Natural killer cell treated with Interleukin-12 subunit alpha and Interleukin-12 subunit beta and Interleukin-15 and Interleukin-18, amount 100 ng/mL, for 72 hours (primary cell): Measurements from ENCODE around the gene CDC27. TPM values are rescaled to one million over a fixed set of nuclear protein-coding genes. Genes with fewer than 3 reads are reported as not detected.

Source experiments
- ATAC-seq, 2 donors: fragments of 150-1000 bp; cut with Tn5 transposase in 1 of 2; sonication (Bioruptor Pico), chemical (Tn5 transposase) in 1 of 2; 2 replicates each; pipeline ENCODE4 v1.10.0; 2021
- DNase-seq: peaks from one replicate; pipeline ENCODE4 v3.0.0; 2022; ENCODE audit warnings: low spot score
- H3K27ac Mint-ChIP-seq, 2 donors: 1 replicate in 1 of 2; 2 replicates in 1 of 2; pipeline ENCODE4 v1.8.0; 2022; ENCODE audit warnings: mixed read lengths in 2 of 2, mild to moderate bottlenecking in 1 of 2, moderate library complexity in 1 of 2
- H3K27me3 Mint-ChIP-seq, 2 donors: 1 replicate in 1 of 2; 2 replicates in 1 of 2; pipeline ENCODE4 v1.8.0; 2022; ENCODE audit warnings: mixed read lengths in 2 of 2
- H3K36me3 Mint-ChIP-seq: one replicate; pipeline ENCODE4 v1.8.0; 2022; ENCODE audit warnings: mixed read lengths
- H3K4me1 Mint-ChIP-seq, 2 donors: 1 replicate in 1 of 2; 2 replicates in 1 of 2; pipeline ENCODE4 v1.8.0; 2022; ENCODE audit warnings: low read depth in 2 of 2, mixed read lengths in 2 of 2, mild to moderate bottlenecking in 1 of 2
- H3K4me3 Mint-ChIP-seq: one replicate; pipeline ENCODE4 v1.8.0; 2022; ENCODE audit warnings: mixed read lengths
- H3K9me3 Mint-ChIP-seq: 2 replicates; pipeline ENCODE4 v1.8.0; 2022; ENCODE audit warnings: mixed read lengths
- total RNA-seq, 2 donors: library from RNA; stranded (reverse); gene quantifications; one replicate each; pipeline ENCODE4 v1.2.3, GENCODE V29; 2022

Gene CDC27
- total RNA-seq, 2 donors from 2014 or later: 134 to 141 TPM

DNA sequence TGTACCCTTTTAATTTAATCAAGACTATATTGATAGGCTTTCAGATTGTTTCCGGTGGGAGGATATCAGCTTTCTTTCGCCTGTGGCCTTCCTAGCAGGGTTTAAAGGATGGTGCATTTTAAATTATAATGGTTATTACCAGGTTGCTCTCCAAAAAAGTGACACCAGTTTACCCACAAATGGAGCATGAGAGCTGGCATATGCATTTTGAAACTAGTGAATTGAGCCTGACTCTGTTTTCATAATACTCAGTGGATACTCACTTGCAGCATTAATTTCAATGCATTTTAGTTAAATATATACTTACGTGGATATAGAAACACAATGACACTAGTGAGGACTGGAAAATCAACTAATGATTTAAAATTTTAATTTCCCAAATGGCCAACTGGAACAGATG lies 25.8 kb upstream of the CDC27 start:
- Mint-ChIP-seq H3K9me3 (no peaks in the 10 kb centered on the region), H3K4me3 (no peak overlapping the region), H3K27ac (no peak overlapping the region), H3K4me1 (peaks cover 19 to 25% of the 10 kb centered on the region in 2 donors), H3K27me3 (peaks cover 0 to 2% of the 10 kb centered on the region in 2 donors), H3K36me3 (no peaks in the 10 kb centered on the region)
- no peak for DNase-seq
- ATAC-seq: no peak

DNA sequence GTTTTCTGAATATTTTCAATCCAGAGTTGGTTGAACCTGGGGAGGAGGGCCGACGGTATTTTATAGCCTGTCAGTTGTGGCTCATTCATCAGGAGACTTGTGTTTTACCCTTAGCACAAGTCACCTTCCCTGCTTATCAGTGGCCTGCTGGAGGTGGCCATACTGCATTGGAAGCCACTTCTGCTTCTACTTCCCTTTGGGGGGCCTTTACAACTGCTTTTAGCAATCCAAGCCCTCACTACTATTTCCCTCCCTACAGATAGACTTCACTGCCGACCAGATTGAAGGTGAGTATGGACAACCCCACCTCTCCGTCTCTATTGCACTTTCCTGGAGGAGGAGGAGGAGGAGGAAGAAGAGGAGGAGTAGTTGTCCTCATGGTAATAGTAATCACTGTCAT lies 24.4 kb upstream of the CDC27 start:
- no peaks in the 10 kb centered on the region for H3K9me3 Mint-ChIP-seq
- peak overlapping the region in 1 of 2 donors; percentile 4 for H3K27ac Mint-ChIP-seq
- no peak overlapping the region for H3K4me3 Mint-ChIP-seq
- peaks cover 6 to 11% of the 10 kb centered on the region in 2 donors for H3K4me1 Mint-ChIP-seq
- ATAC-seq: no peak
- H3K27me3 Mint-ChIP-seq: peaks cover 0 to 2% of the 10 kb centered on the region in 2 donors
- no peaks in the 10 kb centered on the region for H3K36me3 Mint-ChIP-seq
- no peak for DNase-seq

DNA sequence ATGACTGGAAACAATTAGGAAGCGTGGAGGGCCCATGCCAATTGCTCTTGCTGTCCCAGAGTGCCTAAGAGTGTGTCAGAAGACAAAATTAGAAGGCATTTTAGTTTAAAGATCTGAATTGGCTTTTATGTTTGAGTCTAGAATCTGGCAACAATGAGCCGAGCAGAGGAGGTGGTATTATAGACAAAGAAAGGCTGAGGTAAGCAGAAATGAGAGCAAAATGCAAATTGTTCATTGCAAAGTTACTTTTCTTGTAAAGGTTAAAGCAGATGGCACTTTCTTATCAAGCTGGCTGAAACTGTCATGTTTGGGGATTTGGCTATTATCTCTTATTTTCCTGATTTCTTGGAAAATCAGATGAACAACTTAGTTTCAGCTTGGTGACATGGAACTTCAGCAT lies 23.4 kb upstream of the CDC27 start:
- DNase-seq: no peak
- peaks cover 0 to 2% of the 10 kb centered on the region in 2 donors for H3K27me3 Mint-ChIP-seq
- H3K4me1 Mint-ChIP-seq: peaks cover 2 to 5% of the 10 kb centered on the region in 2 donors
- peak overlapping the region in 1 of 2 donors; percentile 5 for H3K27ac Mint-ChIP-seq
- H3K36me3 Mint-ChIP-seq: no peaks in the 10 kb centered on the region
- no peak for ATAC-seq
- H3K9me3 Mint-ChIP-seq: no peaks in the 10 kb centered on the region
- no peak overlapping the region for H3K4me3 Mint-ChIP-seq

DNA sequence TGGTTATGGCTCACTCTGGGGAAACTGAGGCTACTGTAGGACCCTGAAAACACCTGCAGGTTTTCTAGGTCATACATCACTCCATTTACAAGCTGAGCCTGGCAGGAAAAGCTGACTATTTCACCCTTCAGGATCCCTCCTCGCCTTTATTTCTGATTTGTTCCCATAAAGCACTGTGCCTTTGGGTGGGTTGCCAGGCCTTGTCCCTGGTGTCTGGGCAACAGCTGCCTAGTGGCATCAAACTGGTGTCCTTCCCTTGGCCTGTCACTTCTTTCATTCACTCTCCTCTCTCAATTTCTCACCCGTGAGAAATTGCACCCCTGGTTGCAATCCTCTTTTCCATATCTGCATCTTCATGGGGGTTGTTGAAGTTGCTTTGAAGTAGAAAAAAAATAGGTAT lies 21.7 kb upstream of the CDC27 start:
- Mint-ChIP-seq H3K4me1 (peaks cover 1 to 12% of the 10 kb centered on the region in 2 donors), H3K36me3 (no peaks in the 10 kb centered on the region), H3K9me3 (no peaks in the 10 kb centered on the region), H3K27ac (peak overlapping the region in 1 of 2 donors; percentile 16), H3K4me3 (no peak overlapping the region), H3K27me3 (peaks cover 0 to 2% of the 10 kb centered on the region in 2 donors)
- DNase-seq (no peak), ATAC-seq (no peak)

DNA sequence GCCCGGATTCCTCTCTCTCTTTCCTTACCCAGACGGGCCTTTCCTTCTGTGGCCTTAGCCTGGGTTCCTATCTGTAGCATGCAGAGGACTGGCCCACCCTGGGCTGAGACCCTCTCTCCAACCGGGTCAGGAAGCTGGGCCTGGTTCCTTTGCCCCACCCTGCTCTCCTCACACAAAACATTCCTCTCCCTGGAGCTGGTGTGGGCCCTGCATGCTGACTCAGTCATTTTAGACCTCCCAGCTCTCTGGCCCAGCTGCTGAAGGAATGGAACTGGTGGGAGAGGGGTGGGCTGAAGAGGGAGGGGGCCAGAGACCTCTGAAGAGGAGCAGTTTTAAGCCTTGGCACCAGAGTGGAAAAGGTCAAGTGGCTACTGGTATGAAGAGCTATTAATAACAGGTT lies 21.0 kb upstream of the CDC27 start:
- ATAC-seq (no peak), DNase-seq (no peak)
- no peak overlapping the region for H3K4me3 Mint-ChIP-seq
- H3K4me1 Mint-ChIP-seq: peaks cover 8 to 14% of the 10 kb centered on the region in 2 donors
- peaks cover 0 to 2% of the 10 kb centered on the region in 2 donors for H3K27me3 Mint-ChIP-seq
- H3K9me3 Mint-ChIP-seq: no peaks in the 10 kb centered on the region
- H3K27ac Mint-ChIP-seq: no peak overlapping the region
- H3K36me3 Mint-ChIP-seq: no peaks in the 10 kb centered on the region

DNA sequence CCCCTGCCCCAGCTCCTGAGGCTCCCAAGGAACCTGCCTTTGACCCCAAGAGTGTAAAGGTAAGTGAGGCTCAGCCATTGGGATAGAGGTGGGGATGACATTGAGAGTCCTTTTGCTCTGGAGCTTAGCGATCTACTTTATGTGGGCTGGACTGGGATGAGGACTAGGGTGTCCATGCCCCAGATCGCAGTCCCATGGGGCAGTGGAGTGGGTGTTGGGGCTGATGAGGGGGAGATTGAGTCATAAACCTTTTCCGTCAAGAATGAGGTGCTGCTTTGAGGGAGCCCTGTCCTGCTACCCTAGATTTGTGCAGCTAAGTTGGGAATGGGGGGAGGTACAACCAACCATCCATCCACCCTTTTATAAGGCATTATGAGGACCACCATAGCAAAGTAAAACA lies 20.4 kb upstream of the CDC27 start:
- Mint-ChIP-seq H3K4me1 (peaks cover 14 to 20% of the 10 kb centered on the region in 2 donors), H3K36me3 (no peaks in the 10 kb centered on the region), H3K27me3 (peaks cover 0 to 2% of the 10 kb centered on the region in 2 donors), H3K4me3 (no peak overlapping the region), H3K9me3 (no peaks in the 10 kb centered on the region), H3K27ac (no peak overlapping the region)
- DNase-seq: no peak
- no peak for ATAC-seq

DNA sequence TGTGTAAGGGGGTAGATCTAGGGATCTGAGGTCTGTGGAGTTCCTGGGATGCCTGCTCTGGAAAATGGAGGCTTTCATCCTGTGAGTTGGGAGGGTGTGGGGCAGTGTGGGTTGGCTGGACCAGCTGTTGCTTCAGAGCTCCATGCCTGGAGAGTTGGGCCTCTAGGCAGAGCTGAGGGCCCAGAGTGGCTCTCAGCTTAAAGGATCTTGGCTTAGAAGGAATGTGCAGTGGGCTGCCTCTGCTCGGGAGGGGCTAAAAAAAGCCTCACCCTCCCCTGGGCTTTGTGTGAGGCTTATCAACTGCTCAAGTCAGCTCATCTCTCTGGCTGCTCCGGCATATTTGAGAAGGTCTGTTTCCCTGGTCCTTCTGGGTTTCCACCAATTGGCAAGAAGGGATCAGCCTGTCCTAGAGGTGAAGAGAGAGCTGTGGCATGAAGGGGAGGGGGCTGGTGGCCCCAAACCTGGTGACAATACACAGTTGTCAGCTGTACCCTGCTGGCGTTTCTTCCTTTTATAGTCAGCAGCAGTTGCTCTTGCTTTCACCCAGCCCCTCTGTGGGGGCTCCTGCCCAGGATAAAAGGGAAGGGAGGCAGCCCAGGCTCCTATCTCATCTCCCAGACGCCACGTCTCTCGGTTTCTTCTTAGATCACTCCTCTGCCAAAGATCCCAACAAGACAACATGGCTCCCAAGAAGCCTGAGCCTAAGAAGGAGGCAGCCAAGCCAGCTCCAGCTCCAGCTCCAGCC lies 19.8 kb upstream of the CDC27 start, which contains the start of gene MYL4:
Gene MYL4 (plus strand): TSS at position 605 of the 745 bp plus-strand sequence. CDS start 75 bp downstream, at position 680.
- Mint-ChIP-seq H3K27ac (no peak within 1 kb of the TSS), H3K27me3 (peaks cover 0 to 2% of the 10 kb centered on the region in 2 donors), H3K36me3 (no peaks in the 10 kb centered on the region), H3K4me3 (no peak within 1 kb of the TSS), H3K4me1 (peaks cover 19 to 26% of the 10 kb centered on the region in 2 donors), H3K9me3 (no peaks in the 10 kb centered on the region)
- ATAC-seq (no peak), DNase-seq (no peak)

DNA sequence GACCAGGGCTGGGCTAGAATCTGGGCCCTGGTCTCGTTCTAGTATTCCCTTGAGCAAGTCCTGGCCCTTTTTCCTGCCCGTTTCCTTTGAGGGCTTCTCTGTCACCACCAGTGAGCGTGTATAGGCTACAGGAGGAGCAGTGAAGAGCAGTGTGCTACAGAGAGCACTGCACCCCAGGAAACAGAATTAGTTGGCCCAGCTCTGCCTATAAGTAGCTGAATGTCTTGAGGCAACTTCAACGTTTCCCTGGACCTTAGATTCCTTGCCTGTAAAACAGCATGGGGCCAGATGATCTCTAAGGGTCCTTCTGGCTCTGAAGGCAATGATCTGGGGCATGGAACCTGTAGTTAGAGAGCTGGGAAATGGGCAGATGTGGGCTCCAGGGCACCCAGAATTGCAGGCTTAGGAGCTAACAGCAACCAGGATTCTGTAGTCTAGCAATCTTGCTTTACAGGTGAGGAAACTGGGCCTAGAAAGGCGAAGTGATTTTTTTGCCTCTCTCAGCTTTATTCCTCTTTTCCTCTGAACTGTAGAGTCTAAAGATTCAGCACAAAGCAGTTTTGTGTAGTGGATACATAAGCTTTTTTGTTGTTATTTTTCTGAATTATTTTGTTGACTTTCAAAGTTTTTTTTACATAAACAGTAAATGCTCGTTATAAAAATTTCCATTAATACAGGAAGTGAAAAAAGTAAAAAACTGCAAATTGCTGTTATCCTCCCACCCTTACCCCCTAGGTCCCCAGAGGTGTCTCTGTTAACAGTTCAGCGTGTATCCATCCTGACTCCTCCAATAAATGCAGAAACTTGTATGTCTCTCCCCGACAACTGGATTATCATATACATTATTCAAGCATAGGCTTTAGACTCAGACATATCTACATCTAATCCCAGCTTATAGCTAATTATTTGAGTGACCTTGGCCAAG lies 18.3 kb upstream of the CDC27 start:
- H3K36me3 Mint-ChIP-seq: no peaks in the 10 kb centered on the region
- no peak overlapping the region for H3K4me3 Mint-ChIP-seq
- H3K27me3 Mint-ChIP-seq: no peaks in the 10 kb centered on the region
- ATAC-seq (no peak), DNase-seq (no peak)
- H3K4me1 Mint-ChIP-seq: peaks cover 24 to 35% of the 10 kb centered on the region in 2 donors
- H3K27ac Mint-ChIP-seq: no peak overlapping the region
- no peaks in the 10 kb centered on the region for H3K9me3 Mint-ChIP-seq

DNA sequence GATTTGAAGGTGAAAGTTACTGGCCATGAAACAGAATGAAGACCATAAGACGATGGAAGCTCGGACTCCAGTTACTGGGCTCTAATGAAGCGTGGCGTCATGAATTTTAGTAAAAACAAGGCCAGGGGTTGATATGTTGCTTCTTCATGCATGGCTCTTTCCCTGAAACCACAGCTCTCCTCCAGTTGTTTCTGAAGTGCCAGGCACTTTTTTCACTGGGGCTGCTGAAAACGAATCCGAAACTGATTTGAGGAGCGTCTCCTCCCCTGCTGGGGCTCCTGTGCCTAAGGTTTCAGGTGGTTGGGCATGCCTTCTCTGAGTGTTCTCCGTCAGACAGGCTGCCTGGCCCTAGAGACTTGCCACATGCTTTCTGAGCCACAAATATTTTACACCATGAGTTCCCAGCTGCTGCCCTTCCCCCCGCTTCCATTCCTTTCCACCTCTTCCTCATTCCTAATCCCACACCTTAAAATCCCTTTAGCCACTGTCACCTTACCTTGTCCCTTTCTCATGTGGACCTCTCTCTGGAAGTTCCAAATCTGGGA lies 16.4 kb upstream of the CDC27 start:
- DNase-seq (peak; percentile 70), ATAC-seq (peak; percentile 71 to 74)
- Mint-ChIP-seq H3K9me3 (no peaks in the 10 kb centered on the region), H3K27me3 (no peaks in the 10 kb centered on the region), H3K27ac (peak overlapping the region; percentile 78 to 82), H3K4me3 (peak overlapping the region; percentile 88), H3K36me3 (no peaks in the 10 kb centered on the region), H3K4me1 (peaks cover 26 to 38% of the 10 kb centered on the region in 2 donors)

DNA sequence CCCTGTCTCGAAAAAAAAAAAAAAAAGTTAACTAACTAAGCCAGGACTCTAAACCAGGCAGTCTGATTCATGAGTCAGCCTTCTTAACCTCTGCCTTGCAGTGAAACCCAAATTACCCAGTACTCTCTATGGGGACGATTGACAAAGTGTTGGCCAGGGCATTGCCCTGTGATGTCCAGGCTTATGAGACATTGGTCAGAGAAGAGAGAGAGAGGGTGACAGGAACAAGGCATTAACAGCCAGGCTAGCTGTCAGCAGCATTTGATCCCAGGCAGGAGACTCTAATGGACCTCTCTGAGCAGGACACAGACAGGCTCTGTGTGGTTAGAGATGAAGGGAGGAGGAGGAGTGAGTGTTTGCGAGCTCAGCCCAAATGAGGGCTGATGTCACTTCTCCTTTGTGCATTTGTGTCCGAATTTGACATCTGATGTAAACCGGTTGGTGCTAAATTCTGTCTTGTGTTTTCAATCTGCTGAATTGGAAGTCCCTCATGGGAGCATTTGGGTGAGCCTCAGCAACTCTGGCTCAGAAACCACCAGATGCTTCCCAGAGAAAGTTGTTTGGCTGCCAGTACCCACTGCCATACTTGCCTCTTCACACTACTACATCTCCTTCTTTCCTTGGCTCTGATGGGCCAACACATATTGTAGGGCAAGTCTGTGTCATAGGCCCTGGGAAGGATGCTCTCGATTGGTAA lies 15.8 kb upstream of the CDC27 start:
- Mint-ChIP-seq H3K4me1 (peaks cover 28 to 44% of the 10 kb centered on the region in 2 donors), H3K27me3 (no peaks in the 10 kb centered on the region), H3K27ac (peak overlapping the region; percentile 78 to 82), H3K9me3 (no peaks in the 10 kb centered on the region), H3K36me3 (no peaks in the 10 kb centered on the region), H3K4me3 (peak overlapping the region; percentile 88)
- DNase-seq (no peak), ATAC-seq (peak; percentile 87 to 91)

DNA sequence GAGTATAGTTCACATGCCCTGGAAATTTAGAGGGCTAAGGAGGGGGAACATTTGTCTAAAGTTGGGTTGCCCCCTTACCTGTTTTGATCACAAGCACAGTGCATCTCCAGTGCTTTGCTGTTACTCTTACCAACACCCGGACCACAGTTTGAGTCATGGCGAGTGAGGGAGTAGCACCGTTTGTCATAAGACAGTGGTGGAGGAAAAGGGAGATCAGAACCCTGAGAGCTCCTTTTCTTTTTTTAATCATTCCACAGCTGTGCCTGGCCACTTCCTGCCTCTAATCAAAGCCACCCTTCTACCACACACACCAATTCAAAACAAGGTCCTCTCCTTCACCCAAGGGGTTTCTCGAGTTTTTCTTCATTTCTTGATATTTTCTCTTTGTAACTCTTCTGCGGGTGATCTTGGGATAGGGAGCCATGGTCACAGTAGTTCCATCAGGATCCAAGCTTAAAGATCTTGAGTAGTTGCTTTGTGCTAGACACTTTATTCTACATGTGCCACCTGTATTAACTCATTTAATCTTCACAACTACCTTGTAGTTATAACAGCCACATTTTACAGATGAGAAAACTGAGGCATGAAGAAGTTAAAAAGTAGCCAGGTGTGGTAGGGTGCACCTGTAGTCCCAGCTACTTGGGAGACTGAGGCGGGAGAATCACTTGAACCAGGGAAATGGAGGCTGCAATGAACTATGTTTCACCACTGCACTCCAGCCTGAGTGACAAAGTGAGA lies 15.1 kb upstream of the CDC27 start:
- H3K4me1 Mint-ChIP-seq: peaks cover 28 to 46% of the 10 kb centered on the region in 2 donors
- ATAC-seq: peak; percentile 78 to 84

DNA sequence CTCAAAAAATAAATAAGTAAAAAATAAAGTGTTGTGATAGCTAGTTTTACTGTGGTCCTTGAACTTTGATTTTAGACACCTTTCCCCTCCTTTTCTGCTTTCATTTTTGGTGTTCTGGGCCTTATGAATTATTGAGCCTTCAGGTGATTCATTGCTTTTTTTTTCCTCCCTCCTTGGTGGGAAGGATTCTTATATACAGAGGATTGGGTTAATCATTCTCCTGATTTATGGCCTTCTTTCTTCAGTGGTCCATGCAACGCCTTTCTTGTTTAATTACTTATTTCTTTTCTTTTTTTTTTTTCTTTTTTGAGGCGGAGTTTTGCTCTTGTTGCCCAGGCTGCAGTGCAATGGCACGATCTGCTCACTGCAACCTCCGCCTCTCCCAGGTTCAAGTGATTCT lies 12.1 kb upstream of the CDC27 start:
- DNase-seq (no peak), ATAC-seq (no peak)
- H3K36me3 Mint-ChIP-seq: no peaks in the 10 kb centered on the region
- no peaks in the 10 kb centered on the region for H3K9me3 Mint-ChIP-seq
- H3K27me3 Mint-ChIP-seq: no peaks in the 10 kb centered on the region
- H3K27ac Mint-ChIP-seq: no peak overlapping the region
- H3K4me3 Mint-ChIP-seq: no peak overlapping the region
- peaks cover 28 to 43% of the 10 kb centered on the region in 2 donors for H3K4me1 Mint-ChIP-seq

More for the DNA sequence above, 15.1 kb upstream of the CDC27 start:
- Mint-ChIP-seq H3K36me3 (no peaks in the 10 kb centered on the region), H3K9me3 (no peaks in the 10 kb centered on the region), H3K27me3 (no peaks in the 10 kb centered on the region), H3K27ac (peak overlapping the region; percentile 78 to 82), H3K4me3 (peak overlapping the region; percentile 88)
- DNase-seq: no peak

DNA sequence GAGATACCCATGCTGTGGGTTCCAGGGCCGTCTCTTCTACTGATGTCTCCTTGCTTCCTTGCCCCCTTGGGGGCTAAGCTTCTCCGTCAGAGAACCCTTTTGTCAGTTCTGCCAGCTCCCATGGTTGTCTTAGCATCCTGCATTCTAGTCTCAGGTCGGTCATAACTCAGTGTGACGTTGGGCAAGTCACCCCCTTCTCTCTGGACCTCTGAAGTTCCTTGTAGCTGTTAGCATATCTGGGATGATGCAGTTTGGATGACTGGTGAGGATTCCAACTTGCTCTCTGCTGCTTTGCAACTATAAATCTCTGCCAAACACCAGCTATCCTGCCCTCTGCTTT lies 11.2 kb upstream of the CDC27 start:
- H3K36me3 Mint-ChIP-seq: no peaks in the 10 kb centered on the region

More for the DNA sequence above, 11.2 kb upstream of the CDC27 start:
- H3K4me3 Mint-ChIP-seq: no peak overlapping the region
- H3K9me3 Mint-ChIP-seq: no peaks in the 10 kb centered on the region
- H3K27me3 Mint-ChIP-seq: no peaks in the 10 kb centered on the region
- peaks cover 22 to 34% of the 10 kb centered on the region in 2 donors for H3K4me1 Mint-ChIP-seq
- DNase-seq (no peak), ATAC-seq (no peak)
- peak overlapping the region in 1 of 2 donors; percentile 65 for H3K27ac Mint-ChIP-seq
